HepG2 (cell line): ENCODE measurements around the gene POC1A. TPM values are rescaled to one million over a fixed set of nuclear protein-coding genes. Genes with fewer than 3 reads are reported as not detected.

ENCODE experiments used
- ELF4 ChIP-seq: sonication (generic); formaldehyde crosslinking; IDR thresholded peaks from 2 replicates; pipeline ENCODE4 v1.5.0; 2020; ENCODE audit warnings: missing genetic modification reagents, mild to moderate bottlenecking, moderate library complexity, borderline replicate concordance
- FUBP1 ChIP-seq: sonication (generic); formaldehyde crosslinking; IDR thresholded peaks from 2 replicates; pipeline ENCODE4 v1.5.1; 2020; ENCODE audit warnings: missing genetic modification reagents, mild to moderate bottlenecking, borderline replicate concordance
- GPBP1L1 ChIP-seq: sonication (generic); formaldehyde crosslinking; IDR thresholded peaks from 2 replicates; pipeline ENCODE4 v1.5.0; 2020; ENCODE audit warnings: mild to moderate bottlenecking, missing genetic modification reagents
- GRHL1 ChIP-seq: sonication (generic); formaldehyde crosslinking; conservative IDR thresholded peaks from 2 replicates; pipeline ENCODE4 v1.8.0; 2022; ENCODE audit warnings: missing genetic modification reagents
- HDAC2 ChIP-seq: sonication (generic); formaldehyde crosslinking; IDR thresholded peaks from 2 replicates; pipeline ENCODE4 v1.4.0; 2020; ENCODE audit warnings: missing genetic modification reagents
- HOXA9 ChIP-seq: sonication (generic); formaldehyde crosslinking; IDR thresholded peaks from 2 replicates; pipeline ENCODE4 v1.8.1; 2022; ENCODE audit warnings: missing genetic modification reagents, mild to moderate bottlenecking, moderate library complexity, borderline replicate concordance
- MYC ChIP-seq: sonication (generic); formaldehyde crosslinking; IDR thresholded peaks from 2 replicates; pipeline ENCODE4 v1.9.0; 2021; ENCODE audit warnings: missing genetic modification reagents, borderline replicate concordance
- MZF1 ChIP-seq: sonication (generic); formaldehyde crosslinking; IDR thresholded peaks from 2 replicates; pipeline ENCODE4 v1.8.1; 2023; ENCODE audit warnings: mild to moderate bottlenecking, missing genetic modification reagents, borderline replicate concordance
- NR2F6 ChIP-seq, 2 experiments: IDR thresholded peaks; 2 replicates each; pipeline ENCODE4 v1.6.1; 2016; ENCODE audit warnings: antibody characterized with exemption in 1 of 2, mild to moderate bottlenecking in 1 of 2
- ZNF281 ChIP-seq: sonication (generic); formaldehyde crosslinking; IDR thresholded peaks from 2 replicates; pipeline ENCODE4 v1.4.0; 2020; ENCODE audit warnings: missing genetic modification reagents, borderline replicate concordance
- ZNF577 ChIP-seq: sonication (generic); formaldehyde crosslinking; IDR thresholded peaks from 2 replicates; pipeline ENCODE4 v1.4.0; 2020; ENCODE audit warnings: mild to moderate bottlenecking, low read depth, missing genetic modification reagents, borderline replicate concordance
- ZNF672 ChIP-seq: sonication (generic); formaldehyde crosslinking; IDR thresholded peaks from 2 replicates; pipeline ENCODE4 v1.8.1; 2022; ENCODE audit warnings: missing genetic modification reagents
- ZNF687 ChIP-seq: sonication (generic); formaldehyde crosslinking; IDR thresholded peaks from 2 replicates; pipeline ENCODE4 v1.5.1; 2020; ENCODE audit warnings: mild to moderate bottlenecking, missing genetic modification reagents, moderate library complexity
- ZNF768 ChIP-seq: sonication (generic); formaldehyde crosslinking; IDR thresholded peaks from 2 replicates; pipeline ENCODE4 v1.4.0; 2020; ENCODE audit warnings: missing genetic modification reagents
- polyA plus RNA-seq, 8 experiments: library from polyadenylated mRNA; depleted of rRNA in 3 of 8; stranded (reverse) in 7 of 8; unstranded in 1 of 8; fragments of >200 nt; fragmentation: Illumina TruSeq in 4 of 8; extraction: Trizol in 4 of 8; gene quantifications; 2 replicates each; pipeline versions ENCODE4 v1.2.1 to v1.2.3, GENCODE V29; 2011 to 2016; ENCODE audit warnings: low read depth in 4 of 8, missing spikeins in 1 of 8, mixed read lengths in 1 of 8; ENCODE audit not compliant: insufficient read depth in 1 of 8
- total RNA-seq, 5 experiments: library from RNA; depleted of rRNA; stranded (reverse); fragments of >200 nt; fragmentation: Illumina TruSeq; extraction: Trizol; gene quantifications; 2 replicates each; pipeline ENCODE4 v1.2.3, GENCODE V29; 2016; ENCODE audit warnings: low read depth in 1 of 5
- TF ChIP-seq, protein P1 (sequence below): sonication (generic); formaldehyde crosslinking; conservative IDR thresholded peaks from 2 replicates; pipeline ENCODE4 v1.8.0; 2022; ENCODE audit warnings: low read depth, missing genetic modification reagents

Gene POC1A
- total and polyA plus RNA-seq, 2 of the 13 experiments (the other 11 are each of a cell fraction or from before 2014, with no cell fraction given) = 14.6 to 20.0 TPM

DNA sequence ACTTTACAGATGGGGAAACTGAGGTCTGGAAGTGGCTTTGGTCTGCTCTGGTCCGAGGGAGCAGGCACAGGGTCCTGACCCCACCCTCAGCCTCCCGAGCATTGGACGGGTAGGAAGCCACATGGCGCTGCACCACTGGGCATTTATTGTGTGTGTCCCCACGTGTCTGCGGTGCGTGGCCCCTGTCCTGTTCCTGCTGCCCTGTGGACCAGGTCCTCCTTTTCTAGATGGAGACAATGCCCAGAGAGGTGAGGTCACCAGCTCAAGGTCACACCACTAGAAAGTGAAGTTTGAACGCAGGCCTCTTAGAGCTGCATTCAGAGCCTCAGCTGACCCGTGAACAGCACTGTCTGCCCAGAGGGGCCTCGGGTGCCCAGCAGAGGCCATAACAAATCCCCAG lies 124.7 kb downstream of the POC1A start (continued):
- TF ChIP-seq ZNF577 (CRISPR knock-in tag) (no peak), ZNF281 (no peak), ZNF687 (CRISPR knock-in tag) (peak; percentile 56), ZNF672 (no peak; the same call in 1 of the 2 replicates), FUBP1 (CRISPR knock-in tag) (no peak), HOXA9 (CRISPR knock-in tag) (no peak), MZF1 (no peak), HDAC2 (CRISPR knock-in tag) (peak; percentile 12; the same call in 1 of the 2 replicates), GPBP1L1 (CRISPR knock-in tag) (no peak), GRHL1 (CRISPR knock-in tag) (no peak), ZNF768 (CRISPR knock-in tag) (peak; percentile 83), ELF4 (CRISPR knock-in tag) (no peak), NR2F6 (IDR thresholded peaks at IDR 0.05) (no peak), NR2F6 (CRISPR knock-in tag; IDR thresholded peaks at IDR 0.05) (peak; percentile 56; the same call in 1 of the 2 replicates), MYC (CRISPR knock-in tag) (peak; percentile 55)
- TF ChIP-seq, protein P1, sequence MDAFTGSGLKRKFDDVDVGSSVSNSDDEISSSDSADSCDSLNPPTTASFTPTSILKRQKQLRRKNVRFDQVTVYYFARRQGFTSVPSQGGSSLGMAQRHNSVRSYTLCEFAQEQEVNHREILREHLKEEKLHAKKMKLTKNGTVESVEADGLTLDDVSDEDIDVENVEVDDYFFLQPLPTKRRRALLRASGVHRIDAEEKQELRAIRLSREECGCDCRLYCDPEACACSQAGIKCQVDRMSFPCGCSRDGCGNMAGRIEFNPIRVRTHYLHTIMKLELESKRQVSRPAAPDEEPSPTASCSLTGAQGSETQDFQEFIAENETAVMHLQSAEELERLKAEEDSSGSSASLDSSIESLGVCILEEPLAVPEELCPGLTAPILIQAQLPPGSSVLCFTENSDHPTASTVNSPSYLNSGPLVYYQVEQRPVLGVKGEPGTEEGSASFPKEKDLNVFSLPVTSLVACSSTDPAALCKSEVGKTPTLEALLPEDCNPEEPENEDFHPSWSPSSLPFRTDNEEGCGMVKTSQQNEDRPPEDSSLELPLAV = no peak
